ENCODE measurements around the gene ID2.

- TF ChIP-seq SIN3A (IDR thresholded peaks at IDR 0.05; ENCODE audit: borderline replicate concordance, insufficient read depth, low read depth, low read length): no peak
- no peak for TF ChIP-seq CTCF (IDR thresholded peaks at IDR 0.05)
- TF ChIP-seq REST (IDR thresholded peaks at IDR 0.05; ENCODE audit: insufficient read depth in 1 of 2, low read depth in 2 of 2, low read length in 1 of 2): no peak
- no peak for TF ChIP-seq POLR2AphosphoS5 (IDR thresholded peaks at IDR 0.05; ENCODE audit: low read depth, low read length)
- no peak for TF ChIP-seq TCF7L2 (IDR thresholded peaks at IDR 0.05; ENCODE audit: low read depth, low read length)
Observed at GRCh38 chr2:8697190-8697589, 15.3 kb downstream of the ID2 start.
